ENCODE data around the gene HYOU1. TPM values are rescaled to one million over a fixed set of nuclear protein-coding genes. Genes with fewer than 3 reads are reported as not detected.
A peak's percentile ranks its signal among the peaks of the same experiment; 100 is the strongest.
"Not testable (repeated sequence)": the region's sequence is repeated elsewhere in the genome, so short reads cannot be mapped to it uniquely, and the experiment has no call there.

HYOU1 gene, protein sequence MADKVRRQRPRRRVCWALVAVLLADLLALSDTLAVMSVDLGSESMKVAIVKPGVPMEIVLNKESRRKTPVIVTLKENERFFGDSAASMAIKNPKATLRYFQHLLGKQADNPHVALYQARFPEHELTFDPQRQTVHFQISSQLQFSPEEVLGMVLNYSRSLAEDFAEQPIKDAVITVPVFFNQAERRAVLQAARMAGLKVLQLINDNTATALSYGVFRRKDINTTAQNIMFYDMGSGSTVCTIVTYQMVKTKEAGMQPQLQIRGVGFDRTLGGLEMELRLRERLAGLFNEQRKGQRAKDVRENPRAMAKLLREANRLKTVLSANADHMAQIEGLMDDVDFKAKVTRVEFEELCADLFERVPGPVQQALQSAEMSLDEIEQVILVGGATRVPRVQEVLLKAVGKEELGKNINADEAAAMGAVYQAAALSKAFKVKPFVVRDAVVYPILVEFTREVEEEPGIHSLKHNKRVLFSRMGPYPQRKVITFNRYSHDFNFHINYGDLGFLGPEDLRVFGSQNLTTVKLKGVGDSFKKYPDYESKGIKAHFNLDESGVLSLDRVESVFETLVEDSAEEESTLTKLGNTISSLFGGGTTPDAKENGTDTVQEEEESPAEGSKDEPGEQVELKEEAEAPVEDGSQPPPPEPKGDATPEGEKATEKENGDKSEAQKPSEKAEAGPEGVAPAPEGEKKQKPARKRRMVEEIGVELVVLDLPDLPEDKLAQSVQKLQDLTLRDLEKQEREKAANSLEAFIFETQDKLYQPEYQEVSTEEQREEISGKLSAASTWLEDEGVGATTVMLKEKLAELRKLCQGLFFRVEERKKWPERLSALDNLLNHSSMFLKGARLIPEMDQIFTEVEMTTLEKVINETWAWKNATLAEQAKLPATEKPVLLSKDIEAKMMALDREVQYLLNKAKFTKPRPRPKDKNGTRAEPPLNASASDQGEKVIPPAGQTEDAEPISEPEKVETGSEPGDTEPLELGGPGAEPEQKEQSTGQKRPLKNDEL
- total RNA-seq = 44.0 TPM

DNA sequence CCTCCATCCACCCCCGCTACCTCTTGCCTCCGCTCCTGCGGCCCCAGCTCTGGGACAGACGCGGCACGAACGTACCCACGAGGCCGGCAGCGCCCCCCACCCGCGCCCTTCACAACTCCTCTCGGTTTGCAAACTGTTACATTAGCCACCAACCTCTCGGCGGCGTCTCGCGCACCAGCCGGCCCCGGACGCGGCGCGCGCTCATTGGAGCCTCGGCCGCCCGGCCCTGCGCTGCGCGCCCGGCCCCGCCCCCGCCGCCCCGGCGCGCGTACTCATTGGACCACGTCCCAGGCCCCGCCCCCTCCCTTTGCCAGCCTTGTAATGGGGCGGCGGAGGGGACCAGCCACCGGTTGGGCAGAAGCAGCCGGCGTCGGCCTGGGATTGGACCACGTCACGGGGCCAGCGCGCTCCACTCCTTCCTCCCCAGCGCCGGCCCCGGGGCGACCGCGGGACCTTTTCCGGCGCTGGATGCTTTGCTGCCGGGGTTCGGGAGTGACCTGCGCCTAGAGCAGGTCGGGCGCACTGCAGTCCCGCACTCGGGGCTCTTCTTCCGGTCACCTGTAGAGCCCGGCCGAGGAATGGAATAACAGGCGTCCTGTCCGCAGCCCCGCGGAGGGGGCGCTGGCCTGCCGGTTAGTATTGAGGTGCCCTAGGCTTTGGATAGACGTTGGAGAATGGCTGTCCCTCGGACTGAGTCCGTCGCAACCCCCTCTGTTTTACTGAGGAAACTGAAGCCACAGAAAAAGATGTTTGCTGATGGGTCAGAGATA, at the start of gene HYOU1:
Gene HYOU1, minus strand, starts transcription at position 206 of the 770 bp plus-strand sequence. CDS start 1,045 bp downstream, outside the sequence.
- FAIRE-seq = no peak
- DNase-seq (ENCODE audit: low spot score in 2 of 2) = peak; percentile 99

DNA sequence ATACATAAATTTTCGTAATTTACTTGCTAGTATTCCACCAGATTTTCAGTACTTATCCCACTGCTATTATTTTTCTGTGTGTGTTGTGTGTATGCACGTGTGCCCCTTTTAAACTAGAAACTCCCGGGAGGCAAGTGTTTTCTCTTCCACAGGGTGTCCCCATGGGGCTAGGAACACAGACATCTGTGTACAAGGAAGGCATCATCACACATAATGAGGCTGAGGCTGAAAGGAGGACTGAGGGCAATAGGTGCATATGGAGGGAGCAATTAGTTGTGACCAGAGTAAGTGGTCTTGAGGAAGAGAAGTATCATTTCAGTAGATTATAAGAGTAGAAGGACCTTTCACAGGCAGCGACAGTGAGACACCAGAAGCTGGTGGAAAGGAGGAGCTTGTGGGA, 46.8 kb upstream of the HYOU1 start:
- FAIRE-seq (no peak), DNase-seq (ENCODE audit: low spot score in 2 of 2) (no peak)

DNA sequence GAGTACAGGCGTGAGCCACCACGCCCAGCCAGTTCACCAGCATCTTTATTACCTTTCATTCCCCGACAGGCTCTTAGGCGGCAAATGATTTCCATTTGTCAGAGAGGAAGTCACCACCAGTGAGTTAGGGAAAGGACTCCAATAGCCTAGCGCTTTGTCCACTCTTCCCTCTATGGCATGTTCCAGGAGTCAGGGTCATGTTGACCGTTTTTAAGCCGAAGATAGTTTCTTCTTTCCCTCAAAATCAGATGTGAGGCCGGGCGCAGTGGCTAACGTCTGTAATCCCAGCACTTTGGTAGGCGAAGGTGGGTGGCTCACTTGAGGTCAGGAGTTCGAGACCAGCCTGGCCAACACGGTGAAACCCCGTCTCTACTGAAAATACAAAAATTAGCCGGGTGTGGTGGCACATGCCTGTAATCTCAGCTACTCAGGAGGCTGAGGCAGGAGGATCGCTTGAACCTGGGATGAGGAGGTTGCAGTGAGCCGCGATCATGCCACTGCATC, 46.2 kb upstream of the HYOU1 start:
- DNase-seq (ENCODE audit: low spot score in 2 of 2); FAIRE-seq: not testable (repeated sequence)

DNA sequence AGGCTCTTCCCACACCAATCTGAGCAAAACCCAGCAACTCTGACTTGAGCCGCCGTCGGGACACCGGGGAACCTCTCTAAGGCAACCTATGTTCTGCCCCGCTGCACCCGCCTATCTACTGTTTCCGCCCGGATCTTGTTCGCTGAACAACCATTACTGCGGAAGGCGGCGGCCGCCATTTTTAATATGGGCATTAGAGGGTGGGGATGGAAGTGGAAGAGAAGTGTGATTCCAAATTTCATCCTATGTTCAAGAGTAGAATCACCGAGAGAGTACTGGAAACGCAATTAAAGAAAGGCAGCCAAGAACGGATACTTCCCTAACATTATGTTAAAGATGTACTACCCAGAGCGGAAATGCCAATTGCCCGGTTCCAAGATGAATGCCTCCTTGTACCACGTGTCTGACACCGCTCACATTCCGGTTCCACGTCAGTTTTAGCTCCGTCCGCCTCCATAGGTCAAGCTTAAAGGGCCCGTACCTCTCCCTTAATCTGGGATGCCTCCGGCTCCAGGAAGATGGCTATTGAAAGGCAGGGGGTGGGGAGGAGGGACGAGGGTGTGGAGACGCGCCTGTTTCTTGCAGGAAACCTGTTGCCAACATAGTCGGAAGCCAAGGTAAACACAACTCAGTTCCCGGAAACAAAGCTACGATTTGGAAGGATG, 44.9 kb upstream of the HYOU1 start, which contains the start of gene DPAGT1:
Gene DPAGT1, minus strand, starts transcription at position 95 of the 665 bp plus-strand sequence. CDS start 198 bp downstream, outside the sequence.
- DNase-seq (ENCODE audit: low spot score in 2 of 2) = peak; percentile 80 to 83
- no peak for FAIRE-seq

DNA sequence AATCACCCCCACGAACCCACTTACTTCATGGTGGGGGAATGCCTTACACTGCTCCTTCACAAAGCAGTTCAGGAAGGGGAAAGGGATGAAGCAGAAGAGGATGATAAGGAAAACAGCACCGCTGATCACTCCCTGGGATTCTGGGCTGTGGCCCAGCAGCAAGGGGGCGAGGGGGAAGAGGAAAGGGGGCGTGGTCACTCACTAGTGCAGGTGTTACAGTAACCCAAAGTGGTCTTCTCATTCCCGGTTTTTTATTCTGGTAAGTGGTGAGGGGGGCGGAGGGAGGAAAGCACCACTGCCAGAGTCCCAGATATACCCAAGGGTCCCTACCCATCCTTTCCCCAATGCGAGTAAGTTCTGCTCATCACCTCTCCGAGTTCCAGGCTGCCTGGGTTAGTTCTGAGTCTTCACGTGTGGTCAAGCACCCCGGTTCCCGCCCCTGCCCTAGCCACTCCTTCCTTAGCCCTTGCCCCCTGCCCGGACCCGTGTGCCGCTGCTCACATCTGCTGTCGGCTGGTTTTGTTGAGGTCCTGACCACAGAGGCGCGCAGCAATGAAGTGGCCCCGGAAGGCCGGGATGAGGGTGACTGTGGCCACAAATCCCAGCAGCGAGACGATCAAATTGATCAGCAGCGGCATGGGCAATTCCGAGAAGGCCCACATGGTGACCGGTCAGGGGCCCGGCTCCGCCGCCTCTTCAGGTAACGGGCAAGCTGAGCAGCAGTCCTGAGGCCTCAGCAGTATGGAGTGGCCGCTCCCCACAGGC, 44.2 kb upstream of the HYOU1 start:
- no peak for FAIRE-seq
- no peak for DNase-seq (ENCODE audit: low spot score in 2 of 2)

DNA sequence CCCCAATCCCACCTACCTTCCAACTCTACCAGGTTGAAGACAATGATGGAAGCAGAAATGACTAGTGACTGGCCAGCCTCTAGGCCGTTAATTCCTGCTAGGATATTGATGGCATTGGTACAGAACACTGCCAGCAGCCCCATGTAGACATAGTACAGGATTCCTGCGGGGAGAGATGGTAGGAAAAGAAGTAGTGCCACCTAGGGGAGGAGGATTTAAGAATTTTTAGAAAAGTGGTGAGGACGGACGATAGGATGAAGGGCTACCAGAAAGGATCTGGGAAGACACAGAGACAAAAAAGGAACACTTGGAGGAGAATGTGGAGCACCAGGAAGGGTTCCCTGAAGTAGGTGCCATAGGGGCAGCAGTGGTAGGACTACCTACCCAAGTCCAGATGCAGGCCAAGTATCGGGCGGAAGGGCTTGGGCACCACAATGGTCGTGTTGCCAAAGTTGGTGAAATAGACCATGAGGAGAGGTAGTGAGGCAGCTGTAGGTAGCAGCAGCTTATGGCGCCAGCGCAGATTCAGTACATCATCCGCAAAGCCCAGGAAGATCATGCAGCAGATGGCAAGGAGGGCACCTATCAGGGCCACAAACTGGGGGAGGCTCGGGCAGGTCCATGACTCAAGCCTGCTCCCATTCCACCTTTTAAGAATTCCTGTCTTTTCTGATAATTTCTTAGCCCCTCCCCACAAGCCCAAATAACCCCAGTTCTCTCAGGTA, 43.4 kb upstream of the HYOU1 start:
- no peak for FAIRE-seq
- DNase-seq (ENCODE audit: low spot score in 2 of 2) = no peak

DNA sequence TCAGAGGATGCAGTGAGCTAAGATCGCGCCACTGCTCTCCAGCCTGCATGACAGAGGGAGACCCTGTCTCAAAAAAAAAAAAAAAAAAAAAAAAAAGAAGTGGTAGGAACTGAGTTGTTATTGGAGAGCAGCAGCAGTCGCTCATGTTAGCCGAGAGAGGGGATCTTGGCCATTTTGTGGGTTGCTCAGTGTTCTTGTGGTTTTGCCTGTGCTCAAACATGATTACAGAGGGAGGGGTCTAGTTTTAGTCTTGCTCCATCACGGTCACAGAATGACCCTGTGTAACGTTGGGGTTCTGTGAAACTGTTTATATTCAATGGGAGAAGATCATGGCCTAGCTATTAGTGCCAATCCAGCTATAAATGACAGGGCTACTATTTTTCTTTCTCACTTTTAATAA, 42.7 kb upstream of the HYOU1 start:
- DNase-seq (ENCODE audit: low spot score in 2 of 2) = no peak
- FAIRE-seq = no peak

DNA sequence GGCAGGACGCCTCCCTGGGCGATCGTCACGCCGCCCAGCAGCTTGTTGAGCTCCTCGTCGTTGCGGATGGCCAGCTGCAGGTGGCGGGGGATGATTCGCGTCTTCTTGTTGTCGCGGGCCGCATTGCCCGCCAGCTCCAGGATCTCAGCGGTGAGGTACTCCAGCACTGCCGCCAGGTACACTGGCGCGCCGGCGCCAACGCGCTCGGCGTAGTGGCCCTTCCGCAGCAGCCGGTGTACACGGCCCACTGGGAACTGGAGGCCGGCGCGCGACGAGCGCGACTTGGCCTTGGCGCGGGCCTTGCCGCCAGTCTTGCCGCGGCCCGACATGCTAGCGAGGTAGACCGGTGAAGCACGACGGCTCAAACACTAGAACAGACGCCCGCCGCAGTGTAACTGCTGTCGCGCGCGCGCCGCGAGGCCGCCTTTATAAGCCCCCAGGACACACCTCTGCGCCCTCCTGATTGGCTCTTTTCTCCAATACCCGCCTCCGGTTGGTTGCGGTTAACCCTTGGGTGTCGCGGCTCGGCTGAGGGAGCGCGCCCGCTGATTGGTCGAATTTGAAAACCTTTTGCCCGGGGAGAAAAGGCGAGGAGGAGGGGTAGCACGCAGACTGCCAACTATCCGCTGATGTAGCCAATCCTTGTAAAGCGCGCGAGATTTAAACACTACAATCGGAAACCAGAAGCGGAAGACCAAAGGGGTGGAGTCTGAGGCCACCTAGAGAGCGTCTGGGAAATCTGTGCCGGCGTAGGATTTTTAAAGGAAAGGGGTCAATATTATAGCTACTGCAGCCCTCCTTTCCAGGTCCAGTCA, 38.3 kb upstream of the HYOU1 start:
- FAIRE-seq (peak; percentile 99), DNase-seq (ENCODE audit: low spot score in 2 of 2) (peak; percentile 95 to 97)

DNA sequence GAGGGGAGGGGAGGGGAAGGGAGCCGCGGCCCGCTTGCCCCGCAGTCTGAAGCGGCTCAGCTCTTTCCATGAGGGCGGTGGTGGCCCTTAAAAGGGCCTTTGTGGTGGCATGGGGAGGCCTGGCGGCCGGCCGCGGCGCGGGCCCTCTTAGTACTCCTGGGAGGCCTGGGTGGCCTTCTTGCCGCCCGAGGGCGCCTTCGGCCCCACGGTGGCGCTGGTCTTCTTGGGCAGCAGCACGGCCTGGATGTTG, 37.7 kb upstream of the HYOU1 start:
- DNase-seq (ENCODE audit: low spot score in 2 of 2) (peak; percentile 74 to 80), FAIRE-seq (no peak)

DNA sequence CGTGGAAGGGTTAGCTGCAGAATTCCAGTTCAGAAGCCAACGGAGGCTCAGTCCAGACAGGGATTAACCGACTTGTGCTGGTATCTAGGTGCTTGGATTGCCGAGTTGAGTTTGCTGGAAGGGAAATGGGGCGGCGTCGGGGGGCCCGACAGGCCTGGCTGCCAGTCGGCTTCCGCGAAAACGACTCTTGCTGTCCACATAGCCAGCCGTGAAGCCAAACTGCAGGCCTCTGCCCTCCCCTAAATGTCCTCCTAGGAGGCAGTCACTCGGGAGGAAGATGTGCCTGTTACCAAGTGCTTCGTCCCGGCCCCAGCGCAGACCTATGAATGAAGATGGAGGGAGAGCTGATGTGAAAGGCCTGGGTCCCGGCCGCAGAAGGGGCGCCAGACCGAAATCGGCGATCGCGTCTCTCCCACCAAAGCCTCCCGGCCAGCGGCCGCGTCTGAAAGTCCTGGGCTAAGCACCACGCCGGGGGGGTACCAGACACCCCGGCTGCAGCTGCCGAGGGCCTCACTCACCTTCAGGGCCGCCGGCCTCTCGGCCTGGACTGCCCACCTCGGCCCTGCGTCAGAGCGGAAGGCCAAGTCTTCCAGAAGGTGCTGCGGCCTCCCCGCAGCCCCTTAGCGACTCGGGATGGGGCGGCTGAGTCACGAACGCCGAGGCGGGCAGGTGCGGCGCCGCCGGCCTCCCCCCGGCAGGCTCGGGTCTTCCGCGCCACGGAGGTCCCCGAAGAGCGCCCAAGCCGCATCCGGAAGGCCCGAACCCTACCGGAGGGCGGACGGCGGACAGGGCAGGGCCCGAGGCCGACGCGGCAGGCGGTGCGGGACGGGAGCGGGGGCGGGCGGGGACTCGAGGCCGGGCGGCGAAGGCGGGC, 37.2 kb upstream of the HYOU1 start:
- FAIRE-seq = no peak
- no peak for DNase-seq (ENCODE audit: low spot score in 2 of 2)

DNA sequence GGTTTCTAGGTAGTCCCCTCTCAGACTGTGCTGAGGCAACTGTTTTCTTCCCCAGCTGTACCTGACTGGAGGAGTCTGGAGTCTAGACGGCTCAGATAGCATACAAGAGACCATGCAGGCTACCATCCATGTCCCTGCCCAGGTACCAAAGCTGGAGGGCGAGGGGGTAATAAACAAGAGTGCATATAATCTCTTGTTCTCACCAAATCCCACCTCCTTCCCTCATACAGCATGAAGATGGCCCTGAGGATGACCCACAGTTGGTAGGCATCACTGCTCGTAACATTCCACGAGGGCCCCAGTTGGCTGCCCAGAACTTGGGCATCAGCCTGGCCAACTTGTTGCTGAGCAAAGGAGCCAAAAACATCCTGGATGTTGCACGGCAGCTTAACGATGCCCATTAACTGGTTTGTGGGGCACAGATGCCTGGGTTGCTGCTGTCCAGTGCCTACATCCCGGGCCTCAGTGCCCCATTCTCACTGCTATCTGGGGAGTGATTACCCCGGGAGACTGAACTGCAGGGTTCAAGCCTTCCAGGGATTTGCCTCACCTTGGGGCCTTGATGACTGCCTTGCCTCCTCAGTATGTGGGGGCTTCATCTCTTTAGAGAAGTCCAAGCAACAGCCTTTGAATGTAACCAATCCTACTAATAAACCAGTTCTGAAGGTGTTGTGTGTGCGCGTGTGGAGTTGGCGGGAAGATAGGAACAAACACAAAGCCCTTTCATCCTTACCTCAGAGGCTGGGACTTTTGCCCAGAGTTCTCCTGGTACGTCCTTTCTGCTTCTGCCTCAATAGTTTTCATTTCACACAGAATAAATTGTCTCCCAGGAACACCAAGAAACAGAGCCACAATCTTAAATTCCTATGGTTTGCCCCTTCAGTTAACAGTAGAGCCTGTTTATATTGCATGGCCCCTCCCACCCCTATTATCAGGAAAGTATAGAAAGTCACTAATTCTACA, 36.2 kb upstream of the HYOU1 start:
- DNase-seq (ENCODE audit: low spot score in 2 of 2) = no peak
- FAIRE-seq = no peak

DNA sequence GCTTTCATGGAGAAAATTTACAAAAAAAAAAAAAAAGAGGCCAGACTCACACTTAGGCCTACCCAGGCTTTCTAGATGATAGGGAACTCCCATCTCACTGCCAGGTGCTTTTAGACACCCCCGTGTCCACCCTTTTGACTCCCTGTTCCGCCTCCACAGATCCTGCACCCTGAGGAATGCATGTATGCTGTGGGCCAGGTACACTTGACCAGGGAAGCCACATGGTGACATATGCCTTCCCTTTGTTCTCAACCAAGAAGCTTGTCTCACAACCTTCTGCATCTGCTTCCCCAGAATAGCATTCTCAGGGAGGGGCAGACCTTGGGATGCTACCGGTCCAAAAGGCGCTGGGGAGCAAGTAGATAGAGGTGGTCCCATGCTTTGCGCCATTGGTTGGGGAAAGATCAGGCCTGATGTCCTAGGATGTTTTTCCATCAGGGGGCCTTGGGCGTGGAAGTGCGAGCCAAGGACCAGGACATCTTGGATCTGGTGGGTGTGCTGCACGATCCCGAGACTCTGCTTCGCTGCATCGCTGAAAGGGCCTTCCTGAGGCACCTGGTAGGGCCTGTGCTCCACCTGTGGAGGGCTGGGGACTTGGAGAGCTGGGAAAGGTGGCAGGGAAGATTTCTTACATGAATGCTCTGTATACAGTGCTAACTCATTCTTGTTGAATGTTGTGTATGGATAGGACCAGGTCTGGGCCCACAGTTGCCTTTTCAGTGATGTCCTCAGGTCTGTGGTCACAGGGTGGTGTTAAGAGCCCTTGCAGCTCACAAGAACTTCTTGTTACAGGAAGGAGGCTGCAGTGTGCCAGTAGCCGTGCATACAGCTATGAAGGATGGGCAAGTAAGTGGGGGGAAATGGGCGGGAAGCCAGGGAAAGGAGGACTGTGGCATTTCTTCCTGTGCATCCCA, 35.2 kb upstream of the HYOU1 start:
- FAIRE-seq = no peak

DNA sequence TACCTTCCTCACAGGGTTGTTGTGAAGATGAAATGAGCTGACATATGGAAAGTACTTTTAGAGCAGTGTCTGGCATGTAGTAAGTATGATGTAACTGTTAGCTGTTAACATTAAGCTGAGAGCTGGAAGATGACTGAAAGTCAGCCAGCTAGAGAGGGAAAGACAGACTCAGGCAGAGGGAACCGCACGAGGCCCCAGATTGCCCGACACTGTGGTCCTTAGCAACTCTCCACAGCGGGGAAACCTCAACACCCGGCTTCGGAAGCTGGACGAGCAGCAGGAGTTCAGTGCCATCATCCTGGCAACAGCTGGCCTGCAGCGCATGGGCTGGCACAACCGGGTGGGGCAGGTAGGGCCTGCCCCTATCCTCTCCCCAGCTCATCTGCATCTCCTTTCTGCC, 34.2 kb upstream of the HYOU1 start:
- no peak for FAIRE-seq
- DNase-seq (ENCODE audit: low spot score in 2 of 2) = no peak

More for the DNA sequence above, 35.2 kb upstream of the HYOU1 start:
- no peak for DNase-seq (ENCODE audit: low spot score in 2 of 2)

DNA sequence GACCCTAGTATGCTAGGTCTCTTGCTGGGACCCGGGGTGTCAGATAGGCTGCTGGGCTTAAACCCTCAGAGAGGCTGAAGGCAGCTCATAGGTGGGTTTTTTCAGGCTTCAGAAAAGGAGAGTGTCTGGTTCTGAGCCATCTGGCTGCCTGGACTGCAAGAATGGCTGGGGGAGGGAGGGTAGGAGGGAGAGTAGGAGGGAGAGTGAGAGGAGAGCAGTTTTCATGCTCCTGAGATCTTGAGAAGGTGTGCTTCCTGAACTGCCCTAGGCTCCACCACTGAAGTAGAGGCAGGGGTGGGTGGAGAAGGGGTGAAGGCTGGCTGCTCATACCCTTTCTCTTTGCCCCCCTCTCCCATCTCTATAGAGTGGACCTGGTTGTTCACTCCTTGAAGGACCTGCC, 32.3 kb upstream of the HYOU1 start:
- DNase-seq (ENCODE audit: low spot score in 2 of 2) (no peak), FAIRE-seq (no peak)

All from frontal cortex (tissue), 4 donors.